Transverse colon (tissue), 3 donors: ENCODE results near the gene FRAS1.

Experiments
- CTCF ChIP-seq, 5 experiments: fragments of 200-600 bp in 3 of 5; fragments of 450-650 bp in 2 of 5; sonication (generic) in 3 of 5; IDR thresholded peaks; 1 replicate in 2 of 5; 2 replicates in 3 of 5; pipeline ENCODE4 v1.5.1; 2016 to 2017; ENCODE audit warnings: antibody characterized with exemption in 5 of 5, inconsistent platforms in 3 of 5, mild to moderate bottlenecking in 2 of 5, moderate library complexity in 1 of 5
- POLR2A ChIP-seq: fragments of 450-650 bp; IDR thresholded peaks from one replicate; pipeline ENCODE4 v1.6.1; 2016; ENCODE audit warnings: antibody characterized with exemption, mild to moderate bottlenecking, moderate library complexity

DNA sequence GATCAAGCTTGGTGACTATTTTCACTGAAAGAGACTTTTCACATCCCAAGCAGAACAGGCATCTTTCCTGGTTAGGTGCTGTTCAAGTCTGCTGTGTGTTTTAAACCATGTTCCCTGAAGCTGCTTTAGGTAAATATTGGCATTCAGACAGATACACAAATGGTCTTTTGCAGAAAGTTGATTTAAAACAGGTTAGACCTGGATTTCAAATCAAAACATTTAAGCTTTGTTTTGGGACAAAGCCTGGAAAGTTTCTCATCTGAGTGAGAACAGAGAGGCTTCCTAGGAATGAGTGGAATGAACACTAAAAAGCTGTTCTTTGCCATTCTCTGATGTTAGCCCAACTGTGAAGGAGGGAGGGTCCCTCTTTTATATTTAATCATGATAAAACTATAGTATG, 504.6 kb downstream of the FRAS1 start:
- TF ChIP-seq CTCF (IDR thresholded peaks at IDR 0.05), result no peak
- no peak for TF ChIP-seq POLR2A
